ENCODE data around the gene CT47B1.
"Not testable (repeated sequence)": the region's sequence is repeated elsewhere in the genome, so short reads cannot be mapped to it uniquely, and the experiment has no call there.

CT47B1 gene

DNA sequence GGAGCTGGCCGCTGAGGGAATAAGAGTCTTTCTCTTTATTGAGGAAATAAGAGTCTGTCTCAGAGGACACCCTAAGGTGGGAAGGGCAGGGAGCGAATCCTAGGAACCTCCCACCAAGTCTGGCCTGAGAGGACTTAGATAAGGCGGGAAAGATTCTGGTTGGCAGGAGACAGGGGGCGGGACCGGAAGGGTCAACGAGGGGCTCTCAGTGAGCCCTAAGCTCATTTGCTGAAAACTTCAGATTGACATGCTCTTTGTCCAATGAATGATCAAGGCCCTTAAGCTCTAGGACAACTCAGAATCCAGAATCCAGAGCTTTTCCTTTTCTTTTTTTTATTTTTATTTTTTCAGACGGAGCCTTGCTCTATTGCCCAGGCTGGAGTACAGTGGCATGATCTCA is at the start of gene CT47B1:
TSS of gene CT47B1 (minus strand) at position 101 of the 400 bp plus-strand sequence. CDS start 196 bp downstream, outside the sequence.
- DNase-seq (ENCODE audit: low spot score): not testable (repeated sequence)

DNA sequence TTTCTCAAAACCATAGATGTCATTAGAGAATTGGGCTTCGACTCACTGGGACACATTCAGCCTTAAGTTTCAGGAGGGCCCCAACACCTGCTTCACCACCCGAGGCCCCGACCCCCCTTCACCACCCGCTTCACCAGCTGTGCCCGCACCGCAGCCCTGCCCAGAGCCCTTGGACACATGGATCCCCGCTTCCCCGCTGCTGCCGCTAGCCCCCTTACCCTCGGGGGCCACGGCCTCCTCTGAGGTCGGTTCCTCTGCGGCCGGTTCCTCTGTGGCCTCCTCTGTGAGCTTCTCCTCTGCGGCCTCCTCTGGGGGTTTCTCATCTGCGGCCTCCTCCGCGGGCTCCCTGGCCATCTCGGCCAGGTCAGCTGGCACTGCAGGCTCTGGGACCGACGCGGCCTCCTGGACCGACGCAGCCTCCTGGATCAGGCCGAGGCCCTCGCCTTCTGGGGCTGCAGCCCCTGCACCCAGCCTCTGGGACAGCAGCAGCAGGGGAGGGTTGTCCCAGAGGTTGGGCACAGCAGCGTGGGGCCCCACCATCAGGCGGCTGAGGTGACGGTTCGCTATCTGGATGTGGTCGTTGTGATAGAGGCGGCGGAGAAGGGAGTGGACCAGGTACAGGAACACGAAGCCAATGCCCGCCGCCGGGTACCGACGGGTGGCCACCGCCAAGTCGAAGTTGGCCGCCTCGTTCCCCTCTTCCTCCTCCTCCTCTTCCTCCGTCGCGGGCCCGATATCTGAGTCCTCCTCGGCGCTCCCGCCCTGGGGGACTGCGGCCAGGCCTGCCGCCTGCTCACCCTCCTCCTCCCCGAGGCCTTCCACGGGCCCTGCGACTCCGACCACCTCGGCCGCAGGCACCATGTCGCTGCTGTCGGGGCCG is 748 bp downstream of the CT47B1 start:
- DNase-seq (ENCODE audit: low spot score): no peak

DNA sequence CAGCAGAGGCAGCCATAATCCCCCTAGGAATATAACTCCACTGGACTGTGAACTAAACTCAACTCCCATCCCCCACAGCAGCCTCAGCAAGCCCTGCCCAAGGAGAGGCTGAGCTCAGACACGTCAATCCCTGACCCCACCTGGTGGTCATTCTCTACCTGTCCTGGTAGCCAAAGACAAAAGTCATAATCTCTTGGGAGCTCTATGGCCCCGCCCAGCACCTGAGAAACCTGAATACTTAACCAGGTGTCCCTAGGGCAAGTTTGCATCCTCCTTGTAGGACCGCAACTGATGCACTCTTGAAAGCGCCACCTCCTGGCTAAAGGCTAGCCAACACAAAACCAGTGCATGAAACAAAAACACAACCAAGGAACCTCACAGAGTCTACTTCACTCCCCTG is 18.4 kb downstream of the CT47B1 start:
- no peak for DNase-seq (ENCODE audit: low spot score)

DNA sequence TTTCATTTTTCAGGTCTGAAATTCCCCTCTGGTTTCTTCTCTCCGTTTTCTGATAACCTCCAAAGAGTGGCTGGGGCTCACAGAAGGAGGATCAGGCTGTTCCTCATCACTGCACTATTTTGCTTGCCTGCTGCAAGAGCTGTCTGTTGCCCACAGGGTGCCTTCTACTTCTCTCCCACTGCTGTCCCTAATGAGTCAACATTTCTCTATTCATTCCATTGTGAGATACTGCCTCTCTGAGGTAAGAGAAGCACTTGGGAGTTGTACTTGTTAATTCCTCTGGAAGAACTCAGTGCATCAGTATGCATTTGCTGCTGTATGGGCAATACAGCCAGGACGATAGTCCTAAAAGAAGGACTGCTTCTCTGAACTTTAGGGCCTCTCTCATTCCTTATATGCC is 34.8 kb downstream of the CT47B1 start:
- DNase-seq (ENCODE audit: low spot score): no peak

DNA sequence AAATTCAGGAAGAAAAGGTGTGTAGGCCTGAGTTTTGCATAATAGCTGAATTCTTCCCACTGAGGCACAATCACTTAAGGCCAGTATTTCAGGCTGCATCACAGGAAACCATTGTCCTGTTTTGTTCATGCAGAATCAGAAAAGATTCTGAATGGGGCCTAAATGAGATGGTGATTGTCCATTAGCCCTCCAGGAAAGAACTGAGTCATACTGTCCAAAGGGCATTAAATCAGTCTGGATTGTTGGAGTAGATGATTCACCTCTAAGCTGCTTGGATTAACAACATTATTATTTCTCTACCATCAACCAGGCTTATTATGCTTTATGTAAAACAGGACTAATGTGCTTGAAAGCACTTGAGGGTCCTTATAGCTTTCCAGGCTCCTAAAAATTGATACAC is 36.2 kb downstream of the CT47B1 start:
- DNase-seq (ENCODE audit: low spot score): no peak

DNA sequence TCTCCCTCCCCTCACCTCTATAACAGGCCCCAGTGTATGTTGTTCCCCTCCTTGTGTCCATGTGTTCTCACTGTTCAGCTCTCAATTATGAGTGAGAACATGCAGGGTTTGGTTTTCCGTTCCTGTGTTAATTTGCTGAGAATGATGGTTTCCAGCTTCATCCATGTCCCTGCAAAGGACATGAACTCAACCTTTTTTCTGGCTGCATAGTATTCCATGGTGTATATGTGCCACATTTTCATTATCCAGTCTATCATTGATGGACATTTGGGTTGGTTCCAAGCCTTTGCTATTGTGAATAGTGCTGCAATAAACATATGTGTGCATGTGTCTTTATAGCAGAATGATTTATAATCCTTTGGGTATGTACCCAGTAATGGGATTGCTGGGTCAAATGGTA is 48.5 kb downstream of the CT47B1 start:
- DNase-seq (ENCODE audit: low spot score): not testable (repeated sequence)

DNA sequence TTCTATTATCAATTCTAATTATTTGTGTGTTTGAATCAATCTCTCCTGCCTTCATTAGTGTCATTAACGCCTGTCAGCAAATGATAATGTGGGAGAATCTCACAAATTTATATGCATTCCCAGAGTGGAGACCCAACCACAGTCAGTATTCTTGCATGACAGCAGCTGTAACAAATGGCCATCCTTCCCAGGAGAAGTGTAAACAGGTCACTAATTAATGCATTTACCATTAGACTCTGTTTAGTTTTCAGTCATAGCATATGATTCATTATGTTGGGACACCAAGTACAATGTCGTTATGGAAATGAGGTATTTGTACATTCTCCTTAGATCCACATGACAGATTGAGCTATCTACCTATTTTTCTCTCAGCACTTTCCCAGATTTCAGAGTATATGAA is 50.5 kb downstream of the CT47B1 start:
- DNase-seq (ENCODE audit: low spot score): no peak

DNA sequence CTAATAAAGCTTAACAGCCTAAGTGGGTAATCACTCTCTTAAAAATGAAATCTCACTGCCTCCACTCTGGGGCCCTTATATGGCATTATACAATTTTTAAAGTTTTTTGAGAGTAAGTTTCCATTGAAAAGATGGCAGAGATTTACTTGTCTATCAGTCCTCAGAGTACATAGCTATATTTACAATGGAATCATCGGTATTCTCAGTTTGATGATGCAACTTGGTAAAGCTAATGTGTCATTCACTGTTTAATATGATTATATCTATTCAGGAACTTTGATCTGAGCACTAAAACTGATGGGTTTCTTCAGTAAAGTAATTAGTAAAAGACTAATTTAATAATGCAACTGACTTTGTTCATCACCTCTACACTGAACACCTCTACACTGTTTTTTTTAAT is 51.6 kb downstream of the CT47B1 start:
- no peak for DNase-seq (ENCODE audit: low spot score)

DNA sequence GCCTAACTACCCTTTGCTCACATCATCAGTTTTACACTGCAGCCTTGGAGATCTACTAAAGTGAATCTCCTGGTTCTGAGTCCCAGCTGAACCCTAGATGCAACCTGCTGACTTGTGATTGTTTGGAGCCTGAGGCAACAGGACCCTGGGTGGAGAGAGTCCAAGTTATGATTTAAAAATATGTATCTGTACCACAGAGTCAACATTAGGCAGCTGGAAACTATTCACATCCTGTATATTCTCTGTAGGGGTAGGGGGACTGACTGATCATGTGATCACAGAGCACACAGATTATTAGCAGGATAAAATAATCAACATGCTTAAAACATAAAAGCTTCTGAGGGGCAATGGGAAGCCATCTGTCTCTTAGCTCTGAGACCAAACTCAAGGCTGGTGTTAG is 52.1 kb downstream of the CT47B1 start:
- DNase-seq (ENCODE audit: low spot score): no peak

All from HuH-7.5 (cell line).